K562 (cell line): ENCODE measurements around the gene SHH. TPM values are rescaled to one million over a fixed set of nuclear protein-coding genes. Genes with fewer than 3 reads are reported as not detected.
A peak's percentile ranks its signal among the peaks of the same experiment; 100 is the strongest.

Experiments used
- ATAC-seq: fragments of 200-7000 bp; cut with Tn5 transposase; 3 replicates; pipeline ENCODE4 v1.9.1; 2020; ENCODE audit warnings: moderate library complexity
- BruUV-seq: library from RNA; stranded (reverse); fragments of 400-500 nt; replicated peaks from 2 replicates; lab custom pipeline; 2021; lab: Mats Ljungman, UMichigan
- CTCF ChIA-PET: fragments of 300-600 bp; formaldehyde crosslinking; extraction: SDS; loops from one replicate; lab custom pipeline; 2021; ENCODE audit warnings: low intra/inter-chr PET ratio; lab: Yijun Ruan, JAX
- POLR2A ChIA-PET: fragments of 300-600, 350-650 bp; sonication (Branson Sonifier 250); formaldehyde crosslinking; extraction: SDS; loops from one replicate; lab custom pipeline; 2021; ENCODE audit warnings: antibody characterized with exemption, inconsistent platforms; lab: Yijun Ruan, JAX
- DNase-seq, 4 experiments: peaks; one replicate each; pipeline versions ENCODE4 v3.0.0 to v3.0.0-alpha.2; 2011 to 2018; ENCODE audit warnings: low spot score in 3 of 4, mixed read lengths in 3 of 4; ENCODE audit errors: extremely low read depth in 1 of 4
- FAIRE-seq: peaks from 2 replicates; lab custom pipeline; 2011; peaks lifted over from hg19 to GRCh38; lab: Jason Lieb, UNC
- H2AFZ ChIP-seq: 2 replicates; pipeline ENCODE4 v1.6.0; 2011; ENCODE audit warnings: low read depth, low read length, control low read depth, inconsistent platforms
- H3K27ac ChIP-seq: fragments of 200-600 bp; 3 replicates; pipeline ENCODE4 v1.8.0; 2011; ENCODE audit warnings: low read depth, mild to moderate bottlenecking, control low read depth, inconsistent platforms, low read length, moderate library complexity, mixed read lengths; ENCODE audit errors: extremely low read depth
- H3K27me3 ChIP-seq, 2 experiments: fragments of 300-600 bp in 1 of 2; 2 replicates in 1 of 2; 3 replicates in 1 of 2; pipeline versions ENCODE4 v1.6.0 to v1.8.0; 2011; ENCODE audit warnings: inconsistent platforms in 2 of 2, low read length in 2 of 2, mild to moderate bottlenecking in 1 of 2, mixed read lengths in 1 of 2, moderate library complexity in 1 of 2; ENCODE audit not compliant: control insufficient read depth in 2 of 2, insufficient read depth in 2 of 2
- H3K36me3 ChIP-seq: fragments of 300-600 bp; 3 replicates; pipeline ENCODE4 v1.8.0; 2011; ENCODE audit warnings: mild to moderate bottlenecking, low read length, inconsistent platforms; ENCODE audit not compliant: control insufficient read depth, insufficient read depth
- H3K4me1 ChIP-seq, 2 experiments: fragments of 200-600 bp in 1 of 2; replicated peaks in 1 of 2; 2 replicates in 1 of 2; 3 replicates in 1 of 2; pipeline versions ENCODE4 v1.5.1 to v1.8.0; 2011; ENCODE audit warnings: inconsistent platforms in 2 of 2, low read length in 2 of 2, mild to moderate bottlenecking in 1 of 2, mixed read lengths in 1 of 2, moderate library complexity in 1 of 2; ENCODE audit not compliant: control insufficient read depth in 2 of 2, insufficient read depth in 2 of 2
- H3K4me2 ChIP-seq: 2 replicates; pipeline ENCODE4 v1.6.1; 2011; ENCODE audit warnings: low read length, control low read depth, inconsistent platforms, mixed read lengths; ENCODE audit not compliant: insufficient read depth
- H3K4me3 ChIP-seq: fragments of 200-600 bp; sonication (generic), shearing (Covaris generic); 2 replicates; pipeline ENCODE4 v1.5.1; 2016; ENCODE audit warnings: control low read depth, inconsistent platforms
- H3K79me2 ChIP-seq: fragments of 200-600 bp; 3 replicates; pipeline ENCODE4 v1.8.0; 2011; ENCODE audit warnings: low read length, inconsistent platforms; ENCODE audit not compliant: control insufficient read depth, insufficient read depth
- H3K9ac ChIP-seq, 2 experiments: 2 replicates each; pipeline versions ENCODE4 v1.6.0 to v1.6.1; 2011; ENCODE audit warnings: low read depth in 2 of 2, low read length in 2 of 2, control low read depth in 1 of 2, inconsistent platforms in 1 of 2, mild to moderate bottlenecking in 1 of 2, mixed read lengths in 1 of 2; ENCODE audit not compliant: insufficient read depth in 1 of 2
- H3K9me1 ChIP-seq: one replicate; pipeline ENCODE4 v1.6.0; 2011; ENCODE audit warnings: inconsistent platforms, mild to moderate bottlenecking, low read length, moderate library complexity; ENCODE audit not compliant: control insufficient read depth, insufficient read depth
- H3K9me3 ChIP-seq: replicated peaks from 2 replicates; pipeline ENCODE4 v1.5.1; 2011; ENCODE audit warnings: low read depth, low read length, inconsistent platforms; ENCODE audit not compliant: control insufficient read depth, insufficient read depth
- H4K20me1 ChIP-seq: replicated peaks from 2 replicates; pipeline ENCODE4 v1.6.1; 2011; ENCODE audit warnings: low read length, inconsistent platforms, mixed read lengths; ENCODE audit not compliant: control insufficient read depth, insufficient read depth
- EP400 ChIP-seq: fragments of 450-650 bp; IDR thresholded peaks from 2 replicates; pipeline ENCODE4 v1.6.1; 2017; ENCODE audit warnings: antibody characterized with exemption, mild to moderate bottlenecking, moderate library complexity
- HDAC2 ChIP-seq: fragments of 450-650 bp; IDR thresholded peaks from 2 replicates; pipeline ENCODE4 v1.6.1; 2016; ENCODE audit warnings: mild to moderate bottlenecking
- RBM22 ChIP-seq: fragments of 200-400 bp; formaldehyde crosslinking; IDR thresholded peaks from 2 replicates; pipeline ENCODE4 v1.6.1; 2018; ENCODE audit warnings: low read length, low read depth; ENCODE audit not compliant: poor library complexity, severe bottlenecking
- ZNF311 ChIP-seq: fragments of 250-450 bp; sonication (Bioruptor Pico); IDR thresholded peaks from 2 replicates; pipeline ENCODE4 v1.4.0; 2020; ENCODE audit warnings: mild to moderate bottlenecking, moderate library complexity
- WGBS: fragments of 100-300 bp; shearing (Covaris generic); methylation state at CpG from one replicate; pipeline ENCODE4 v1.1.6; 2016; ENCODE audit warnings: low coverage, mixed read lengths; ENCODE audit not compliant: insufficient coverage; ENCODE audit errors: missing lambda C conversion rate; 5-methylcytosine and 5-hydroxymethylcytosine counted together
- in situ Hi-C: fragments of 300-500 bp; cut with MboI; formaldehyde crosslinking; loops from 4 replicates; pipeline ENCODE4 v1.15.0; 2018; ENCODE audit warnings: inconsistent platforms, mixed read lengths
- intact Hi-C: fragments of 100-400 bp; cut with micrococcal nuclease; formaldehyde crosslinking; loops from 2 replicates; pipeline ENCODE4 v1.14.2; 2022
- polyA plus RNA-seq, 8 experiments: library from polyadenylated mRNA; depleted of rRNA in 4 of 8; stranded (reverse) in 5 of 8; unstranded in 3 of 8; fragments of >200 nt; fragmentation: Nextera tagmentation in 2 of 8; fragmentation: Illumina TruSeq in 1 of 8; extraction: Ambion mirVana in 2 of 8; extraction: Trizol in 1 of 8; gene quantifications; 2 replicates each; pipeline versions ENCODE4 v1.2.1 to v1.2.3, GENCODE V29; 2011 to 2014; ENCODE audit warnings: inconsistent platforms in 1 of 8, missing spikeins in 1 of 8
- total RNA-seq, 7 experiments: library from RNA; depleted of rRNA in 6 of 7; stranded (reverse); fragments of >200 nt in 6 of 7; fragmentation: Illumina TruSeq in 2 of 7; extraction: Trizol in 2 of 7; gene quantifications; 2 replicates each; pipeline versions ENCODE4 v1.2.1 to v1.2.3, GENCODE V29; 2011 to 2021; ENCODE audit warnings: low replicate concordance in 1 of 7
- TF ChIP-seq, protein P1 (sequence below): sonication (generic); formaldehyde crosslinking; IDR thresholded peaks from 2 replicates; pipeline ENCODE4 v1.8.1; 2023; ENCODE audit warnings: mild to moderate bottlenecking, missing genetic modification reagents

The SHH gene
- total and polyA plus RNA-seq, 9 of the 15 experiments (the other 6 are each of a cell fraction or from before 2014, with no cell fraction given), result 0.09 TPM; not detected in 8

DNA sequence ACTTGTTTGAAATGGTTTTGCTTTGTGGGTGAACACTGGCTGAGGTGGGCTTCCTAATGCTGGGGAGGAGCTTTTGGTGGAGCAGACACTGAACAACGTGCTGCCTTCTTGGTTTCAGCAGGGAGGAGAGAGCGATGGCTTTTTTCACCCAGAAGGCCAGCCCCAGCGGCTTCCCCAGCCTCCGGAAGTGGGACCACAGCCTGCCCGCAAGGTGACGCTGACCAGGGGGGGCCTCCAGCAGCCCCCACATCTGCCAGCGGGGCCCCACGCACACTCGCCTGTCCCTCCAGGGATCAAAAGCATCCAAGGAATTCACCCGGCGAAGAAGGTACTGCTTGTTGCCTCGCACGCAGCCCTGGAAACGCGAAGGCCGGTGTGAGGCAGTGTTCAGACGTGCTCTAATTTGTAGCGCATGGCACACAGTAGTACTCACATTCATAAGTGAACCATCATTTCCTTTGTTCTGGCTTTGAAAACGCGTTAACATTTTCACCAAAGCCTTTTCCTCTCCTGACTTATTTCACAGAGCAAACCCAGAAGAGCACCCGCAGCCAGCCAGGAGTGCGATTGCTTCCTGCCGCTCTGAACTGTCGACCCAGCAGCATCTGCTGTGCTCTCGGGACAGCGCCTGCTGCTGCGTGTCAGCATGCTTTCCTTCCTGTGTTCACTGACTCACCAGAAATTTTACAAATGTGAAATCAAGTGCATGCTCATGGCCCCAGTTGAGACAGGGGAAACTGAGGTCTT is 48.4 kb downstream of the SHH start:
- H2AFZ ChIP-seq, result no peak overlapping the region
- ChIA-PET POLR2A (no interaction called here), CTCF (no interaction called here)
- peaks cover 84% of the 10 kb centered on the region for H3K36me3 ChIP-seq
- peaks cover 33% of the 10 kb centered on the region for H3K79me2 ChIP-seq
- H3K4me3 ChIP-seq, result no peak overlapping the region
- intact Hi-C loops (no loop called here), in situ Hi-C loops (loop anchor here (25.0 kb wide), 1 partner anchor 377 kb away; no protein-coding TSS in a partner anchor)
- H3K27me3 ChIP-seq, result no peaks in the 10 kb centered on the region
- H3K9me3 ChIP-seq, result no peaks in the 10 kb centered on the region
- no peaks in the 10 kb centered on the region for H3K4me1 ChIP-seq
- 94% methylated on average over 27 of the region's 27 CpGs for WGBS
- H3K27ac ChIP-seq, result no peak overlapping the region
- no peak for TF ChIP-seq ZNF311 (CRISPR knock-in tag)
- TF ChIP-seq RBM22, result peak; percentile 92
- peaks cover 16% of the 10 kb centered on the region for H4K20me1 ChIP-seq
- no peak overlapping the region for H3K4me2 ChIP-seq
- no peak for DNase-seq
- H3K9ac ChIP-seq, result 0 out of 4 replicates have a peak overlapping the region, but pooled peaks of 1 of the 2 experiments have one; percentile 8
- no peaks in the 10 kb centered on the region for H3K9me1 ChIP-seq
- no peak for ATAC-seq
- no peak for FAIRE-seq
- BruUV-seq, result no TSS peak

DNA sequence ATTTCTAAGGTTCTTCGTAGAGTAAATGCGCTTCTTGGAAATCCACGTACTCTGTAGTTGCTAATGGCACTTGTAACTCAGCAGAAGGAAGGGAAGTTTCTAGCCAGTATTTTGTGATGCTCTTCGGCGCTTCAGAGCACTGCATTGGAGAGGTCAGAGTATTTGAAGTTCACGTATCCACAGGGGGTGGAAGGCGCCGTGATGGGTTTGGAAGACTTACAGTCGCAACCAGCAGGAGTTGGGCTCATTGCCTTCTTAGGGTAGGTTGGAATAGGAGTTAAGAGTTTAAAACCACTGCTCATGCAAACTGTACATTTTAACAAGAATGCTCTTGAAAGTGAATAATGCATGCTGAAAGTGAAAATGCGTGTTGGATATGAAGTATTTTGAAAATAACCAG is 49.1 kb downstream of the SHH start:
- H2AFZ ChIP-seq, result no peak overlapping the region
- H4K20me1 ChIP-seq, result peaks cover 15% of the 10 kb centered on the region
- DNase-seq, result no peak
- in situ Hi-C loops (loop anchor here (25.0 kb wide), 1 partner anchor 376 kb away; no protein-coding TSS in a partner anchor), intact Hi-C loops (no loop called here)
- no peaks in the 10 kb centered on the region for H3K4me1 ChIP-seq
- no peak overlapping the region for H3K4me2 ChIP-seq
- POLR2A ChIA-PET, result no interaction called here
- no peak for FAIRE-seq
- no peak overlapping the region for H3K4me3 ChIP-seq
- TF ChIP-seq, protein P1, sequence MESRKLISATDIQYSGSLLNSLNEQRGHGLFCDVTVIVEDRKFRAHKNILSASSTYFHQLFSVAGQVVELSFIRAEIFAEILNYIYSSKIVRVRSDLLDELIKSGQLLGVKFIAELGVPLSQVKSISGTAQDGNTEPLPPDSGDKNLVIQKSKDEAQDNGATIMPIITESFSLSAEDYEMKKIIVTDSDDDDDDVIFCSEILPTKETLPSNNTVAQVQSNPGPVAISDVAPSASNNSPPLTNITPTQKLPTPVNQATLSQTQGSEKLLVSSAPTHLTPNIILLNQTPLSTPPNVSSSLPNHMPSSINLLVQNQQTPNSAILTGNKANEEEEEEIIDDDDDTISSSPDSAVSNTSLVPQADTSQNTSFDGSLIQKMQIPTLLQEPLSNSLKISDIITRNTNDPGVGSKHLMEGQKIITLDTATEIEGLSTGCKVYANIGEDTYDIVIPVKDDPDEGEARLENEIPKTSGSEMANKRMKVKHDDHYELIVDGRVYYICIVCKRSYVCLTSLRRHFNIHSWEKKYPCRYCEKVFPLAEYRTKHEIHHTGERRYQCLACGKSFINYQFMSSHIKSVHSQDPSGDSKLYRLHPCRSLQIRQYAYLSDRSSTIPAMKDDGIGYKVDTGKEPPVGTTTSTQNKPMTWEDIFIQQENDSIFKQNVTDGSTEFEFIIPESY (CRISPR knock-in tag), result peak; percentile 52; the same call in 1 of the 2 replicates
- TF ChIP-seq HDAC2 (no peak), EP400 (no peak)
- H3K9me3 ChIP-seq, result no peaks in the 10 kb centered on the region
- no peaks in the 10 kb centered on the region for H3K9me1 ChIP-seq
- no peak overlapping the region for H3K27ac ChIP-seq
- BruUV-seq, result no TSS peak
- CTCF ChIA-PET, result no interaction called here
- 92% methylated on average over 10 of the region's 10 CpGs for WGBS
- no peaks in the 10 kb centered on the region for H3K27me3 ChIP-seq
- ATAC-seq, result no peak
- peaks cover 40% of the 10 kb centered on the region for H3K79me2 ChIP-seq
- peaks cover 87% of the 10 kb centered on the region for H3K36me3 ChIP-seq
- no peak overlapping the region for H3K9ac ChIP-seq
